Measurements from ENCODE around the gene PHACTR4. TPM values are rescaled to one million over a fixed set of nuclear protein-coding genes. Genes with fewer than 3 reads are reported as not detected.

Gene PHACTR4
- total and polyA plus RNA-seq, 2 of the 8 experiments (the other 6 are each of a cell fraction or from before 2014, with no cell fraction given), result 23.7 to 57.8 TPM

- TF ChIP-seq RBBP5 (IDR thresholded peaks at IDR 0.05; ENCODE audit: borderline replicate concordance, low read depth, low read length), result 0 out of 2 replicates have a peak, but pooled peaks have one; percentile 50
- TF ChIP-seq TAF7 (optimal IDR thresholded peaks at IDR 0.05; ENCODE audit: borderline replicate concordance, low read depth, low read length), result peak; percentile 99
- no peak for TF ChIP-seq CTBP2 (IDR thresholded peaks at IDR 0.05; ENCODE audit: borderline replicate concordance, insufficient read depth, insufficient read length, low read length)
- TF ChIP-seq EZH2 (IDR thresholded peaks at IDR 0.05; ENCODE audit: low read depth, low read length, severe bottlenecking), result no peak
- no peak for TF ChIP-seq SP2 (IDR thresholded peaks at IDR 0.05; ENCODE audit: low read length)
- TF ChIP-seq ZNF274 (IDR thresholded peaks at IDR 0.05; ENCODE audit: borderline replicate concordance, extremely low read depth, low read length), result no peak
- TF ChIP-seq KDM1A (IDR thresholded peaks at IDR 0.05; ENCODE audit: borderline replicate concordance, low read length), result peak; percentile 81; the same call in 1 of the 2 replicates
- peak; percentile 96 for TF ChIP-seq BRCA1 (IDR thresholded peaks at IDR 0.05; ENCODE audit: low read depth, low read length)
- no peak for TF ChIP-seq HDAC6 (IDR thresholded peaks at IDR 0.05; ENCODE audit: low read depth, low read length)
- no peak for TF ChIP-seq SUZ12 (IDR thresholded peaks at IDR 0.05; ENCODE audit: low read length)
- TF ChIP-seq CHD1 (IDR thresholded peaks at IDR 0.05; ENCODE audit: low read depth, low read length), result no peak; the same call in 1 of the 2 replicates
- peak; percentile 80; the same call in 1 of the 2 replicates for TF ChIP-seq ATF2 (IDR thresholded peaks at IDR 0.05; ENCODE audit: low read length)
- no peak for TF ChIP-seq SAP30 (IDR thresholded peaks at IDR 0.05; ENCODE audit: insufficient read depth, insufficient replicate concordance, low read length)
- TF ChIP-seq RNF2 (IDR thresholded peaks at IDR 0.05; ENCODE audit: borderline replicate concordance, low read depth, low read length, missing control alignments, poor library complexity, severe bottlenecking), result no peak
- no peak for TF ChIP-seq ATF3 (IDR thresholded peaks at IDR 0.05; ENCODE audit: insufficient read depth, low read depth, low read length)
- 0 out of 2 replicates have a peak, but pooled peaks have one; percentile 14 for TF ChIP-seq POU5F1 (IDR thresholded peaks at IDR 0.05; ENCODE audit: low read depth, low read length)
- no peak for TF ChIP-seq RFX5 (IDR thresholded peaks at IDR 0.05; ENCODE audit: borderline replicate concordance, low read depth, low read length)
Measured at GRCh38 chr1:28505406-28506187, 136.1 kb downstream of the PHACTR4 start, which contains the start of gene RCC1 (continued).

Measured in H1 (cell line).